ENCODE results near the gene ZNF84.

ZNF84 gene

GRCh38 chr12:133080368-133081158, 43.3 kb downstream of the ZNF84 start, which contains the start of gene ZNF140:
Gene ZNF140 (plus strand): TSS chr12:133080923. CDS start chr12:133081321, 398 bp downstream.
- ATAC-seq (replicated peaks) (peak; percentile 66), DNase-seq (peak; percentile 94 to 95 (median 94))
- H3K9me3 Mint-ChIP-seq, result peaks cover 9 to 26% of the 10 kb centered on the region in 2 donors
- peaks cover 22% of the 10 kb centered on the region for H3K36me3 Mint-ChIP-seq (ENCODE audit: insufficient read depth)
- H3K4me3 Mint-ChIP-seq, result no peak within 1 kb of the TSS
- no peaks in the 10 kb centered on the region for H3K27me3 Mint-ChIP-seq
- peaks cover 2 to 5% of the 10 kb centered on the region in 2 donors for H3K4me1 Mint-ChIP-seq (ENCODE audit: low read depth in 2 of 2)
- no peak within 1 kb of the TSS for H3K27ac Mint-ChIP-seq

- H3K4me1 Mint-ChIP-seq (ENCODE audit: low read depth in 2 of 2), result peaks cover 2 to 5% of the 10 kb centered on the region in 2 donors
- no peak for DNase-seq
- ATAC-seq (replicated peaks), result no peak
- H3K4me3 Mint-ChIP-seq, result no peak overlapping the region
- H3K27me3 Mint-ChIP-seq, result no peaks in the 10 kb centered on the region
- peaks cover 24% of the 10 kb centered on the region for H3K36me3 Mint-ChIP-seq (ENCODE audit: insufficient read depth)
- H3K27ac Mint-ChIP-seq, result no peak overlapping the region
- H3K9me3 Mint-ChIP-seq, result peaks cover 9 to 26% of the 10 kb centered on the region in 2 donors
Observed at GRCh38 chr12:133081159-133081780, 44.0 kb downstream of the ZNF84 start.

GRCh38 chr12:133083345-133083744, 46.0 kb downstream of the ZNF84 start:
- H3K27ac Mint-ChIP-seq, result peak overlapping the region in 1 of 2 donors; percentile 60
- H3K36me3 Mint-ChIP-seq (ENCODE audit: insufficient read depth), result peaks cover 37% of the 10 kb centered on the region
- no peak for ATAC-seq (replicated peaks)
- H3K4me3 Mint-ChIP-seq, result no peak overlapping the region
- DNase-seq, result no peak
- H3K9me3 Mint-ChIP-seq, result peaks cover 9 to 11% of the 10 kb centered on the region in 2 donors
- no peaks in the 10 kb centered on the region for H3K27me3 Mint-ChIP-seq
- H3K4me1 Mint-ChIP-seq (ENCODE audit: low read depth in 2 of 2), result peaks cover 2 to 5% of the 10 kb centered on the region in 2 donors

GRCh38 chr12:133105620-133106019, 68.3 kb downstream of the ZNF84 start:
- Mint-ChIP-seq H3K4me3 (no peak overlapping the region), H3K27ac (no peak overlapping the region), H3K36me3 (ENCODE audit: insufficient read depth) (peaks cover 41% of the 10 kb centered on the region), H3K9me3 (peaks cover 3 to 12% of the 10 kb centered on the region in 2 donors), H3K4me1 (ENCODE audit: low read depth in 2 of 2) (no peaks in the 10 kb centered on the region), H3K27me3 (no peaks in the 10 kb centered on the region)
- DNase-seq (no peak), ATAC-seq (replicated peaks) (no peak)

- DNase-seq (no peak), ATAC-seq (replicated peaks) (no peak)
- Mint-ChIP-seq H3K4me3 (no peak overlapping the region), H3K9me3 (peaks cover 3 to 14% of the 10 kb centered on the region in 2 donors), H3K27ac (no peak overlapping the region), H3K36me3 (ENCODE audit: insufficient read depth) (peaks cover 41% of the 10 kb centered on the region), H3K27me3 (no peaks in the 10 kb centered on the region), H3K4me1 (ENCODE audit: low read depth in 2 of 2) (no peaks in the 10 kb centered on the region)
Observed at GRCh38 chr12:133106253-133106652, 68.9 kb downstream of the ZNF84 start.

- Mint-ChIP-seq H3K9me3 (peaks cover 6 to 11% of the 10 kb centered on the region in 2 donors), H3K4me1 (ENCODE audit: low read depth in 2 of 2) (no peaks in the 10 kb centered on the region), H3K27me3 (no peaks in the 10 kb centered on the region), H3K4me3 (no peak overlapping the region), H3K27ac (no peak overlapping the region), H3K36me3 (ENCODE audit: insufficient read depth) (peaks cover 38% of the 10 kb centered on the region)
- ATAC-seq (replicated peaks) (no peak), DNase-seq (no peak)
Observed at GRCh38 chr12:133107121-133107520, 69.8 kb downstream of the ZNF84 start.

GRCh38 chr12:133108150-133108549, 70.8 kb downstream of the ZNF84 start:
- no peaks in the 10 kb centered on the region for H3K4me1 Mint-ChIP-seq (ENCODE audit: low read depth in 2 of 2)
- no peak for DNase-seq
- no peak for ATAC-seq (replicated peaks)
- peaks cover 4 to 13% of the 10 kb centered on the region in 2 donors for H3K9me3 Mint-ChIP-seq
- no peak overlapping the region for H3K27ac Mint-ChIP-seq
- peaks cover 30% of the 10 kb centered on the region for H3K36me3 Mint-ChIP-seq (ENCODE audit: insufficient read depth)
- no peak overlapping the region for H3K4me3 Mint-ChIP-seq
- H3K27me3 Mint-ChIP-seq, result no peaks in the 10 kb centered on the region

Measured in effector memory CD8-positive, alpha-beta T cell (primary cell).